ENCODE data around the gene CNBD2.

DNA sequence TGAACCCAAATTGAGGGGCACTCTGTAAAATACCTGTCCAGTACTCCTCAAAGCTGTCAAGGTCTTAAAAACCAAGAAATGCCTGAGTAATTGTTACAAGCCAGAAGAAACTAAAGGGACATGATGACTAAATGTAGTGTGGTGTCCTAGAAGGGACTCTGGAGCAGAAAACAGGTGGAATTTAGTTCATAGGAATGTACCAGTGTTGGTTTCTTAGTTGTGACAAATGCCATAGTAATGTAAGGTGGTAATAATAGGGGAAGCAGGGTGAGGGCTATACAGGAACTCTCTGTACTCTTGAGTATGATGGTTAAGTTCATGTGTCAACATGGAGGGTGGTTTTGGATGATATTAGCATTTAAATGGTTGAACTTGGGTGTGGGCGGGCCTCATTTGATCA is 92.3 kb downstream of the CNBD2 start:
- no peak for TF ChIP-seq POLR2AphosphoS5 (IDR thresholded peaks at IDR 0.05; ENCODE audit: low read depth, low read length)
- no peak for TF ChIP-seq TAF1 (IDR thresholded peaks at IDR 0.05; ENCODE audit: borderline replicate concordance, insufficient read depth, low read length)
- TF ChIP-seq REST (IDR thresholded peaks at IDR 0.05; ENCODE audit: insufficient read depth in 1 of 2, low read depth in 2 of 2, low read length in 2 of 2): no peak
- no peak for TF ChIP-seq SIN3A (IDR thresholded peaks at IDR 0.05; ENCODE audit: borderline replicate concordance, insufficient read depth, low read length)
- no peak for TF ChIP-seq FOXP2 (optimal IDR thresholded peaks at IDR 0.05; ENCODE audit: borderline replicate concordance, extremely low read depth, extremely low read length, insufficient read depth)

Measured in PFSK-1 (cell line).